Tibial nerve (tissue), 4 donors: ENCODE measurements around the gene TTC16.

Experiments
- CTCF ChIP-seq, 5 experiments: fragments of 200-600 bp in 3 of 5; fragments of 450-650 bp in 2 of 5; sonication (generic) in 3 of 5; IDR thresholded peaks; one replicate each; pipeline ENCODE4 v1.5.1; 2016 to 2019; ENCODE audit warnings: antibody characterized with exemption in 5 of 5, mild to moderate bottlenecking in 3 of 5, moderate library complexity in 2 of 5
- EP300 ChIP-seq, 2 donors: sonication (generic); formaldehyde crosslinking; IDR thresholded peaks; one replicate each; pipeline ENCODE4 v1.6.1; 2017; ENCODE audit warnings: antibody characterized with exemption in 2 of 2, mild to moderate bottlenecking in 1 of 2
- POLR2A ChIP-seq, 2 donors: fragments of 450-650 bp; IDR thresholded peaks; one replicate each; pipeline ENCODE4 v1.6.1; 2017; ENCODE audit warnings: antibody characterized with exemption in 2 of 2, mild to moderate bottlenecking in 2 of 2, moderate library complexity in 2 of 2

GRCh38 chr9:127694890-127695720 is 20.8 kb upstream of the TTC16 start:
- TF ChIP-seq CTCF (IDR thresholded peaks at IDR 0.05) (no peak), POLR2A (IDR thresholded peaks at IDR 0.05) (no peak), EP300 (IDR thresholded peaks at IDR 0.05) (no peak)
